IPS-18c (cell line): ENCODE measurements around the gene PTPN11.
"Not testable (repeated sequence)": the region's sequence is repeated elsewhere in the genome, so short reads cannot be mapped to it uniquely, and the experiment has no call there.

Experiments used
- H3K4me3 ChIP-seq: 2 replicates; pipeline ENCODE4 v1.7.0; 2013; ENCODE audit warnings: low read depth, mild to moderate bottlenecking, low read length, moderate library complexity; ENCODE audit not compliant: insufficient read depth
- H3K9me3 ChIP-seq: one replicate; pipeline ENCODE4 v1.6.1; 2013; ENCODE audit warnings: mild to moderate bottlenecking, low read length, moderate library complexity; ENCODE audit not compliant: control insufficient read depth, insufficient read depth

Gene PTPN11

DNA sequence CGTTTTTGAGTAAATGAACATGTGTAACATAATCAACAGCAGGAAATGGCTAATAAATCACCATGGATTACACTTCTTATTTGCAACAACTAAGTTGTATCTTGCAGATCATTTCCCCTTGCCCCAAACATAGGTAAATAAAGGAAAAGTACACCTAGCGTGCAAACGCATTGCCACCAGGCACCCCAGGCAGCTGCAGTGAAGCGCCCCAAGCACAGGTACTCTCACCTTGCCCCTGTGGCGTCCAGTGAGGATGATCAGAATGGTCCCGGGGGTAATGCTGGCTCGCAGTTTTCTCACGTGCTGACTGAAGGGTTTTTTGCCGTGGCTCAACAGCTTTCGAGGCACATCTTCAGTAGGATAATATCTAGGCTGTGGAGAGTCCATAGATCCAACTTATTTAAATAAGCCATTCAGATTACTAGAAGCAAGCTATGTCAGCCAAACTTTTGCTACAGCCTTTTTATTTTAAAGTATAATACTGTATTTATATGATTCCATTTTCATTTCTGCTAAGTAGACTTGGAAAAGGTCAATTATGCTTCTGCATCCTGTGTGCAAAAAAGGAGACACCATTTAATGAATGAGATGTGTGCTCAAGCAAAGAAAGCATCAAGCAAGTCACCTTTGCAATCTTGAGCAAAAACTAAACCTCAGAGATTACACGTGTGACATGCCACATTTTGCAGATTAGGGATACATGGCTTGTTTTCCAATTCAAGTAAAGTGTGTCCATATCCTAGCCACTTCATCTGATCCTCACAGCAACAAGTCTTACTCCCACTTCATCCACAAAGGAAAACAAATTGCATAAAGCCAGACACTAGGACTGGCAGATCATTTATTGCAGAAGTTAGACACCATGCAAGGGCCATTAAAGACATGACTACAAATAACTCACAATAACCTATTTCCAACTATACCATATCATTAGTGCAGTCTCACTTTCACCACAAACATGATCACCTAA, 11.9 kb upstream of the PTPN11 start:
- no peaks in the 10 kb centered on the region for H3K9me3 ChIP-seq
- H3K4me3 ChIP-seq = no peak overlapping the region; the same call in 1 of the 2 replicates

GRCh38 chr12:112407683-112408082, 11.1 kb upstream of the PTPN11 start:
- not testable (repeated sequence) for H3K9me3 ChIP-seq
- peak overlapping the region; percentile 99 for H3K4me3 ChIP-seq

DNA sequence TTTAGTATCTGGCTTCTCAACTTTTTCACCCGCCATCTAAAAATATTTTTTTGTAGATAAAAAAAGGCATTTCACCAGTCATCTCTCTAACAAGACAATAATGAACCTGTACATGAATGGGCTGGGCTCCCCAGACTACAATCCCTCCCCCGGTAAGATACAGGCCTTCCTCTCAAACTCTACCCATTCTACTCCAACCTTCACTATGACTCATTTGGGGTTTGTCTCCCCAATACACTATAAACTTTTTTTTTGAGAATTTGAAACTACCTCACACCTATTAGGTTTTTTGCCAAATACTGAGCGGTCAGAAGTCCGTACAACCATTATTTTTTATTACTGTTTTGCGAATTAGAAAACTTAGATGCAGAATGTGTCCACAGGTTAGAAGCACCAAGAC, 10.1 kb upstream of the PTPN11 start:
- no peaks in the 10 kb centered on the region for H3K9me3 ChIP-seq
- H3K4me3 ChIP-seq = peak overlapping the region; percentile 99

DNA sequence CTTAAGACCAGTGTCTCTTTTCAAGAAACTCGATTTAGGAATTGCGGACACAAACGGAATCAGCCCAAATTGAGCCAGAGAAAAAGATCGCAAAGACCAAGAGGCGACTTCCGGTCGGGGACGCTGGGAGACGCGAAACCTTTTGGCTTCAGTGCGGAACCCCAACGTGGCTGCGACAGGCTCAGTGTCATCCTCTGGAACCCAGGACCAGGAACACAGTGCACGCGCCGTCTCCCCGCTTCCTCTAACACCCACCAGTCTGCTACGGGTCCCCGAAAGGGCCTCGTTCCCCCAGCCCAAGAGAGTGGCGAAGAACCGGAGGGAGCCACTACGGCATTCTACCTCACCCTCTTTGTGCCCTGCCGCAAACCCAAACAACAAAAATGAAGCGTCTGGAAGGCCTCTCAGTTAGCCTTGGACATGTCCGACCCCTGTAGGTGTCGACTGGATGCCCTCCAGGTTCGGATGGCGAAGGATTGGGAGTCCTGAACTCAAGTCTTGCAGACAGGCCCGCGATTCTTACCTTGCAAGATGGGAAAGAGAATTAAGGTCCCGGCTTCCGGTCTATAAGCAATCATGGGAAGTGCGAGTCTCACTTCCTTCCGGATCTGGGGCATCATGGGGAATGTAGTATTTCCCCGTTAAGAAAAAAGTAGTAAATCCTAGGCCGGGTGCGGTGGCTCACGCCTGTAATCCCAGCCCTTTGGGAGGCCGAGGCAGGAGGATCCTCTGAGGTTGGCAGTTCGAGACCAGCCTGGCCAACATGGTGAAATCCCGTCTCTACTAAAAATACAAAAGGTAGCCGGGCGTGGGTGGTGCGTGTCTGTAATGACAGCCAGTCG, 9.5 kb upstream of the PTPN11 start, which contains the start of gene RPL6:
TSS of gene RPL6 (minus strand) at position 542 of the 842 bp plus-strand sequence. CDS start 949 bp downstream, outside the sequence.
- Histone ChIP-seq H3K9me3 (no peaks in the 10 kb centered on the region), H3K4me3 (peak within 1 kb of the TSS; percentile 99)

DNA sequence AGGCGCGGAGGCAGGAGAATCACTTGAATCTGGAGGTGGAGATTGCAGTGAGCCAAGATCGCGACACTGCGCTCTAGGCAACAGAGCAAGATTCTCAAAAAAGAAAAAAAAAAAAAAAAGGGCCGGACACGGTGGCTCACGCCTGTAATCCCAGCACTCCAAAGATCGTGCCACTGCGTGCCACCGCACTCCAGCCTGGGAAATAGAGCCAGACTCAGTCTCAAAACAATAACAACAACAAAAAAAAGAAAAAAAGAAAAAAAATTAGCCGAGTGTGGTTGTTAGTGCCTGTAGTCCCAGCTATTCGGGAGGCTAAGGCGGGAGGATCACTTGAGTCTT, 8.9 kb upstream of the PTPN11 start:
- Histone ChIP-seq H3K4me3 (no peak overlapping the region), H3K9me3 (no peaks in the 10 kb centered on the region)

DNA sequence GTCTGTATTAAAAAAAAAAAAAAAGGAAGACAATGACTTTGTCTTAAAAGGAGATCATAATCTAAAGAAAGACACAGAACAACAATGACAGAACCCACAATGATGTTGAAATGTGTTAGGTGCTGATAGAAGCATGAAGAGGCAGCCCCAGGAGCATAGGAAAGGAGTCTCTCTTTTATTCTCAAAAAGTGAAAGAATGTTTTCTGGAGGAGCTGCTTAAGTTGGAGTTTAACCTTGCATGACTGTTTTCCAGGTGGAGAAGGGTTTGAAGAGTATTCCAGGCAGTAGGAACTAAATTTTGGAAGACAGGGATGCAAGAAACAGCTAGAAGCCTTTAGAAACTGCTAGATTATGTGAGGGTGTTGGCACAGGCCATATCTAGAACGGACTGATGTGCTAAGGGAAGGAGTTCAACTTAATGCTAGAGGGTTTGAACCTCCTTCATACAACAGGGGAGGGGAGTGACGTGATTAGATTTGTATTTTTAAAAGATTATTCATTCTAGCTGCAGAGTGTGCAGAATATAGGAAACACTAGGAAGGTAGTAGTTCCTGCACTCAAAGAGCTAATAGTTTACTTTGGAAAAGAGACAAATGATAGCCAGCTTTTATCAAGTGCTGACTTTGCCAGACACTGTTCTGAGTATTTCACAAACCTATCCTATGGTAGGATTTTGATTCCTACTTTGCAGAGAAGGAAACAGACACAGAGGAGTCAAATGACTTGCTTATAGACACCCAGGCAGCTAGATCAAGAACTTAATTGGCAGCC, 4.7 kb upstream of the PTPN11 start:
- H3K9me3 ChIP-seq = no peaks in the 10 kb centered on the region
- H3K4me3 ChIP-seq = no peak overlapping the region

GRCh38 chr12:112415457-112415856, 3.3 kb upstream of the PTPN11 start:
- H3K4me3 ChIP-seq, H3K9me3 ChIP-seq: not testable (repeated sequence)

DNA sequence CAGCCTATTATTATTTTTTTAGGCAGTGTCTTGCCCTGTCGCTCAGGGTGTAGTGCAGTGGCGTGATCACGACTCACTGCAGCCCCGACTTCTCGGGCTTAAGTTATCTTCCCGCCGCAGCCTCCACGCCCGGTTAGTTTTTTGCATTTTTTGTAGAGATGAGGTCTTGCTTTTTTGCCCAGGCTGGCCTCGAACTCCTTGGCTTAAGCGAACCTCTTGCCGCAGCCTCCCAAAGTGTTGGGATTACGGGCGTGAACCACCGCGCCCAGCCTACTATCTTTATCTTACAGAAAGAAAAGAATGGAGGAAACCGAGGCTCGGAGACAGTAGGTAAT, 507 bp upstream of the PTPN11 start:
- peak overlapping the region; percentile 98 for H3K4me3 ChIP-seq

DNA sequence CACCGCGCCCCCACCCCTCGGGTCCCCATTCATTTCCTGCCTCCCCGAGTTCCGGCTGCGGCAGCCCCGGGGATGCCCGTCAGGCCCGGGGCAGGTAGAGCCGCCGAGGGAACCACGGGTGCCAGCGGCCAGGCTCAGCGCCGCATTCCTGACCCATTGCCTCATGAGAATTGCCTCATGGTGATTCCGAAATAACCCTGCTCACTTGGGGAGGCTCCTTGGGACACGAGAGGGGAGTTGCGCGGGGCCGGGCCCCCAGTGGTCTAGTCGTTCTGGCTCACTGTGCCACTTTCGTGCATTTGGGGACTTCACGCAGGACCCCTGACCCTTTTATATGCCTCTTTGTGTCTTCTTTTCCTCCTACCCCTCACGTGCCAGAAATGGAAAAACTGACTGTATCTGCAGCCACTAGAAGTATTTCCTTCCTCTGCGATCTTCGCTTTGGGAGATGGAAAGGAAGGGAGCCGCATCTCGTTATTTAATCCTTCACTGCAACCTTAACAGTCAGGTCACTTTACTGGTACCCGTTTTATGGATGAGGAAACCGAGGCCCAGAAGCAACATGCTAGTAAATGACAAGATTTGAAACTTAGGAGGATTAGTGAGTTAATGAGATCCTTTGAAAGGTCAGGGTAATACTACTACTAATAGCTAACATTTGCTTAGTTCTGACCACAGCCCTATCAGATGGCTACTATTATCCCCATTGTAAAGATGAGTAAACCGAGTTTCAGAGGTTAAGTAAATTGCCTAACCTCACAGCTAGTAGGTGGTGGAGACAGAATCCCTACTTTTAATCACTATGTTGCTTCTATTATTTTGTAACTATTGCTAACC, 768 bp downstream of the PTPN11 start:
- H3K4me3 ChIP-seq = peak overlapping the region; percentile 98

More for the DNA sequence above, 507 bp upstream of the PTPN11 start:
- H3K9me3 ChIP-seq = no peaks in the 10 kb centered on the region

DNA sequence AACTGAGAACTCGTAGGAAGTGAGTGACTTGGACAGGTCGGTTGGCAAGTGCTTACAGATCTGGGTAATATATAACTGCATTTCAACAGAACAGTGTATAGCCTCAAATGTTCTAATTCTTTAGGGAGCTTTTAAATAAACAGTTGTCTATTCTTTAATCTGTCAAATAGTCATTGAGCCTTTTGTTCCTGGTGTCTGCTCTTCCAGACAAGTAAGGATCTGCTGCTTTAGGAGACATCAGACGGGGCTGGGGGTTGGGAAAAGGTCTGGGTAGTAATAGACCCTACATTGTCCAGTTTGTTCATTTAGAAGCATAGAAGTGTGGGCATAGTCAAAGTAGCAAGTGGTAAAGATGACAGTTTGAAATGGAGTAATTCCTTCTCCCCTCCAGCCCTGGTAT, 2.0 kb downstream of the PTPN11 start:
- H3K4me3 ChIP-seq = no peak overlapping the region
- H3K9me3 ChIP-seq = no peaks in the 10 kb centered on the region

More for the DNA sequence above, 768 bp downstream of the PTPN11 start:
- H3K9me3 ChIP-seq = no peaks in the 10 kb centered on the region

GRCh38 chr12:112421363-112421762, 2.6 kb downstream of the PTPN11 start:
- no peak overlapping the region for H3K4me3 ChIP-seq
- H3K9me3 ChIP-seq = no peaks in the 10 kb centered on the region

GRCh38 chr12:112422531-112422930, 3.8 kb downstream of the PTPN11 start:
- no peaks in the 10 kb centered on the region for H3K9me3 ChIP-seq
- no peak overlapping the region for H3K4me3 ChIP-seq

DNA sequence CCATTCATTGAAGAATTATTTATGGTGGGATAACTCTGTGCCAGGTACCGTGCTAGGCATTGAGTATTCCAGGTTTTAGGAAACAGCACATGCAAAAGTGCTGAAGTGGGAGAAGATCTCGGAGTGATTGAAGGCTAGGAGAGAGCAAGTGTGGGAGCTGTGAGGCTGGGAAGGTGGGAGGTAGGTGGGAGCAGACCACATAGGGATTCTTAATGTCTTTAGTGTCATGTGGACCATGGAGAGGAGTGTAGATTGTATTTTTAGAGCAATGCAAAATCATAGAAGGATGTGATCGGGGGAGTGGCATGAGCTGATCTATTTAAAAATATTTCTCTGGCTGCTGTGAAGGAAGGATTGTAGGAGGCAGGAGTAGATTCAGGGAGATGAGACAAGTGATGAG, 5.4 kb downstream of the PTPN11 start:
- Histone ChIP-seq H3K9me3 (no peaks in the 10 kb centered on the region), H3K4me3 (no peak overlapping the region)

DNA sequence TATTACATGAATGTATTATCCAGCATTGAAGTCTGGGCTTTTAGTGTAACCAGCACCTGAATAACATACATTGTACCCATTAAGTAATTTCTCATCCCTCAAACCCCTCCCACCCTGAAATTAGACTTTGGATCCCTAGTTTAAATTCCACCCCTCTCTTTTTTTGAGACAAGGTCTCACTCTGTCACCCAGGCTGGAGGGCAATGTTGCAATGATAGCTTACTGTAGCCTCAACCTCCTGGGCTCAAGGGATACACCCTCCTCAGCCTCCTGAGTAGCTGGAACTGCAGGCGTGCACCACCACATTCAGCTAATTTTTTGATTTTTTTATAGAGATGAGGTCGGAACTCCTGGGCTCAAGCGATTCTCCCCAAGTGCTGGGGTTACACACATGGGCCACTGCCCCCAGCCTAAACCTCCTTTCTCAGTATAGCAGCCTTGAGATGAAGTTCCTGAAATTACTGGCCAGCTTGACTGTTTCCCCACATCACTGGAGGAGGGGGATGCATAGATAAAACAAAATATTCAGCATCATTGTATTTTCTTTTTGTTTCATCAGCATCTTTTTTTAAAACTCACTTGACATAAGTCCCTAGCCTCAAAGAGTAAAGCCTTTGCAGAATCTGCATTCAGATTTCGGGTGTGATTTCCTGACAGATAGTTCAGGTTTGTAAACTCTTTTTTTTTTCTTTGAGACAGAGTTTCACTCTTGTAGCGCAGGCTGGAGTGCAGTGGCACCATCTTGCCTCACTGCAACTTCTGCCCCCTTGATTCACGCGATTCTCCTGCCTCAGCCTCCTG, 7.0 kb downstream of the PTPN11 start:
- H3K9me3 ChIP-seq = no peaks in the 10 kb centered on the region

GRCh38 chr12:112427760-112428159, 9.0 kb downstream of the PTPN11 start:
- H3K4me3 ChIP-seq = no peak overlapping the region
- H3K9me3 ChIP-seq = no peaks in the 10 kb centered on the region

More for the DNA sequence above, 7.0 kb downstream of the PTPN11 start:
- H3K4me3 ChIP-seq = no peak overlapping the region

DNA sequence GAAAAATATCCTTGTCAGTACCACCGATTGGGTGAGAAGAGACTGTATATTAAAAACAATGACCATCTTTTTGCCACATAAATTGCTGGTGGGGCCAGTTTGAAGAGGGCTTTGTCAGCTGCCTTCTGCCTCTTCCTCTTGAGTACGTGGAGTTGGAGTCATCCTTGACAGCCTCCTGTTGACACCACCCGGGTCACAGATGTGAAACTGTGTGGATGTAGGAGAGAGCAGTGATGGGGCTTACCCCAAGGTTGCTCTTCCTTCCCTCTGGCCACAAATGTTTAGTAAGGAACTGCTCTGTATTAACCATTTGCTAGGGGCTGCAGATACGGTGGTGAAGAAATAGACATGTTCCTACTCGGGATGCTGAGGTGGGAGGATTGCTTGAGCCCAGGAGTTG, 12.2 kb downstream of the PTPN11 start:
- Histone ChIP-seq H3K4me3 (no peak overlapping the region), H3K9me3 (peaks cover 2% of the 10 kb centered on the region)
